Kidney (tissue), 14 donors: ENCODE measurements around the gene SLC46A3. TPM values are rescaled to one million over a fixed set of nuclear protein-coding genes. Genes with fewer than 3 reads are reported as not detected.
A peak's percentile ranks its signal among the peaks of the same experiment; 100 is the strongest.

Experiments used
- DNase-seq, 5 donors: peaks; one replicate each; pipeline ENCODE4 v3.0.0-alpha.2; 2013 to 2020
- FAIRE-seq: peaks from 2 replicates; lab custom pipeline; 2012; peaks lifted over from hg19 to GRCh38; lab: Jason Lieb, UNC
- H3K27ac ChIP-seq, 2 donors: one replicate each; pipeline ENCODE4 v1.7.0; 2013; ENCODE audit warnings: low read depth in 2 of 2, low read length in 2 of 2, inconsistent platforms in 1 of 2
- H3K27me3 ChIP-seq: one replicate; pipeline ENCODE4 v1.7.1; 2013; ENCODE audit warnings: low read length, inconsistent platforms; ENCODE audit not compliant: control insufficient read depth, insufficient read depth
- H3K36me3 ChIP-seq, 3 donors: one replicate each; pipeline versions ENCODE4 v1.7.0 to v1.7.1; 2013; ENCODE audit warnings: low read length in 3 of 3, control low read depth in 1 of 3, inconsistent platforms in 1 of 3; ENCODE audit not compliant: insufficient read depth in 3 of 3, control insufficient read depth in 2 of 3
- H3K4me1 ChIP-seq, 3 donors: one replicate each; pipeline versions ENCODE4 v1.7.0 to v1.7.1; 2013; ENCODE audit warnings: low read length in 3 of 3, inconsistent platforms in 1 of 3, low read depth in 1 of 3; ENCODE audit not compliant: control insufficient read depth in 2 of 3, insufficient read depth in 2 of 3
- H3K4me3 ChIP-seq, 3 donors: one replicate each; pipeline versions ENCODE4 v1.7.0 to v1.8.1; 2013; ENCODE audit warnings: low read length in 3 of 3, control low read depth in 1 of 3, inconsistent platforms in 1 of 3
- H3K9ac ChIP-seq, 3 donors: one replicate each; pipeline versions ENCODE4 v1.7.0 to v1.7.1; 2013; ENCODE audit warnings: low read length in 3 of 3, control low read depth in 1 of 3, inconsistent platforms in 1 of 3
- H3K9me3 ChIP-seq, 3 donors: one replicate each; pipeline versions ENCODE4 v1.7.0 to v1.7.1; 2013; ENCODE audit warnings: low read length in 3 of 3, control low read depth in 1 of 3, inconsistent platforms in 1 of 3; ENCODE audit not compliant: control insufficient read depth in 2 of 3, insufficient read depth in 1 of 3
- CTCF ChIP-seq: IDR thresholded peaks from 3 replicates; pipeline ENCODE4 v1.5.1; 2012; ENCODE audit warnings: mild to moderate bottlenecking, moderate library complexity, borderline replicate concordance; ENCODE audit not compliant: insufficient read depth; ENCODE audit errors: extremely low read depth
- intact Hi-C: fragments of 100-400 bp; cut with DNase I; formaldehyde crosslinking; loops from one replicate; pipeline ENCODE4 v1.11.1; 2022
- polyA plus RNA-seq: library from polyadenylated mRNA; stranded (reverse); fragments of 350-450 nt; fragmentation: Illumina TruSeq; extraction: RNeasy Lipid Tissue Mini Kit (QIAGEN cat#74804); gene quantifications from one replicate; pipeline ENCODE4 v1.2.3, GENCODE V29; 2014; ENCODE audit warnings: low read depth, low replicate concordance; ENCODE audit not compliant: insufficient read depth
- total RNA-seq: library from RNA; stranded (reverse); fragmentation: NEBNext Ultra II Directional; extraction: Animal tissue kit (Norgen Biotek cat#: 25700); gene quantifications from one replicate; pipeline ENCODE4 v1.2.1, GENCODE V29; 2021
- donor health status: control.
- donor health status: control.
- donor health status: control.
- donor health status: control.
- donor health status: control.
- donor health status: DM: yes; HTN: yes; CAD: no.
- donor health status: Normal renal cell carcinoma (clear cell type).

The SLC46A3 gene
- total and polyA plus RNA-seq, 2 donors from 2014 or later = 16.7 to 30.0 TPM

GRCh38 chr13:28658796-28659620, 59.8 kb downstream of the SLC46A3 start, which contains the start of gene POMP:
TSS of gene POMP (plus strand) at chr13:28659130. CDS start at chr13:28659185, 55 bp downstream.
- H3K36me3 ChIP-seq = peaks cover 3 to 9% (median 3%) of the 10 kb centered on the region in 3 donors
- peak within 1 kb of the TSS; percentile 96 to 99 (median 97) for H3K9ac ChIP-seq
- peak within 1 kb of the TSS; percentile 90 to 100 (median 99) for H3K4me3 ChIP-seq
- no peaks in the 10 kb centered on the region for H3K9me3 ChIP-seq
- peak within 1 kb of the TSS; percentile 94 for H3K27ac ChIP-seq
- no peak for FAIRE-seq
- H3K4me1 ChIP-seq = peaks cover 0 to 19% (median 9%) of the 10 kb centered on the region in 3 donors
- DNase-seq = peak; percentile 91 to 98 (median 94)
- no peaks in the 10 kb centered on the region for H3K27me3 ChIP-seq
- TF ChIP-seq CTCF = no peak
- intact Hi-C loops = no loop called here

GRCh38 chr13:28658539-28658795, 60.3 kb downstream of the SLC46A3 start:
- DNase-seq (no peak), FAIRE-seq (no peak)
- Histone ChIP-seq H3K4me1 (peaks cover 0 to 19% (median 9%) of the 10 kb centered on the region in 3 donors), H3K36me3 (peaks cover 3 to 5% (median 3%) of the 10 kb centered on the region in 3 donors), H3K4me3 (peak overlapping the region; percentile 90 to 100 (median 99)), H3K27me3 (no peaks in the 10 kb centered on the region), H3K9ac (peak overlapping the region; percentile 96 to 99 (median 97)), H3K9me3 (no peaks in the 10 kb centered on the region), H3K27ac (peak overlapping the region; percentile 94)
- TF ChIP-seq CTCF = no peak
- intact Hi-C loops = no loop called here

- peak overlapping the region; percentile 90 to 100 (median 99) for H3K4me3 ChIP-seq
- H3K9me3 ChIP-seq = no peaks in the 10 kb centered on the region
- H3K36me3 ChIP-seq = peaks cover 3 to 5% (median 3%) of the 10 kb centered on the region in 3 donors
- FAIRE-seq (no peak), DNase-seq (peak in 2 of 5 donors; percentile 19 to 50)
- TF ChIP-seq CTCF = no peak
- intact Hi-C loops = no loop called here
- H3K27ac ChIP-seq = peak overlapping the region; percentile 94
- peaks cover 0 to 19% (median 9%) of the 10 kb centered on the region in 3 donors for H3K4me1 ChIP-seq
- peak overlapping the region; percentile 96 to 99 (median 97) for H3K9ac ChIP-seq
- H3K27me3 ChIP-seq = no peaks in the 10 kb centered on the region
These were observed 60.8 kb downstream of the SLC46A3 start for GRCh38 chr13:28657784-28658538.
